ENCODE measurements around the gene SMO. TPM values are rescaled to one million over a fixed set of nuclear protein-coding genes. Genes with fewer than 3 reads are reported as not detected.
A peak's percentile ranks its signal among the peaks of the same experiment; 100 is the strongest.

Gene SMO
- total and polyA plus RNA-seq, 2 donors (not counting 1 experiment from before 2014, with no cell fraction given), result 4.5 to 12.6 TPM

DNA sequence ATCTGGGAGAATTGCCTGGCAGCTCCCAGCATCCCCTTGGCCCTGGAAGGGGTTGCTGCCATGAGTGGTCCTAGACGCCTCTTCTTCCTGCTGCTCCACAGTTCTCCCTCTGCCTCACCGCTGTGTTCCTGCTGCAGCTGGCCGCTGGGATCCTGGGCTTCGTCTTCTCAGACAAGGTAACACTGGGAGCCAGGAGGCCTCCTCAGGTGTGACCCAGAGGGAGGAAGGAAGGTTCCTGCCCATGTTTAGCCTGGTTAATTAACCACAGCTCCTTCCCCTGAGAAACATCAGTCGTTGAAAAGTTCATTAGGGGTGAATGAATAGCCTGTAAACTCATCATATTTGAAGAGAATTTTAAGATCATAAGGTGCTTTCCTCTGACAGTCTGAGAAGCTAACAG is 25.7 kb upstream of the SMO start:
- no peak for TF ChIP-seq EZH2 (IDR thresholded peaks at IDR 0.05; ENCODE audit: low read length, missing control alignments)
- TF ChIP-seq, protein P1, sequence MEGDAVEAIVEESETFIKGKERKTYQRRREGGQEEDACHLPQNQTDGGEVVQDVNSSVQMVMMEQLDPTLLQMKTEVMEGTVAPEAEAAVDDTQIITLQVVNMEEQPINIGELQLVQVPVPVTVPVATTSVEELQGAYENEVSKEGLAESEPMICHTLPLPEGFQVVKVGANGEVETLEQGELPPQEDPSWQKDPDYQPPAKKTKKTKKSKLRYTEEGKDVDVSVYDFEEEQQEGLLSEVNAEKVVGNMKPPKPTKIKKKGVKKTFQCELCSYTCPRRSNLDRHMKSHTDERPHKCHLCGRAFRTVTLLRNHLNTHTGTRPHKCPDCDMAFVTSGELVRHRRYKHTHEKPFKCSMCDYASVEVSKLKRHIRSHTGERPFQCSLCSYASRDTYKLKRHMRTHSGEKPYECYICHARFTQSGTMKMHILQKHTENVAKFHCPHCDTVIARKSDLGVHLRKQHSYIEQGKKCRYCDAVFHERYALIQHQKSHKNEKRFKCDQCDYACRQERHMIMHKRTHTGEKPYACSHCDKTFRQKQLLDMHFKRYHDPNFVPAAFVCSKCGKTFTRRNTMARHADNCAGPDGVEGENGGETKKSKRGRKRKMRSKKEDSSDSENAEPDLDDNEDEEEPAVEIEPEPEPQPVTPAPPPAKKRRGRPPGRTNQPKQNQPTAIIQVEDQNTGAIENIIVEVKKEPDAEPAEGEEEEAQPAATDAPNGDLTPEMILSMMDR (conservative IDR thresholded peaks at IDR 0.05 in 1 of 2, IDR thresholded peaks at IDR 0.05 in 1 of 2; ENCODE audit: low read depth in 1 of 2, low read length in 2 of 2), result no peak
- Histone ChIP-seq H3K9me3 (ENCODE audit: control insufficient read depth, insufficient read depth, low read depth, low read length) (no peaks in the 10 kb centered on the region), H3K36me3 (ENCODE audit: control insufficient read depth, insufficient read depth, low read length) (no peaks in the 10 kb centered on the region), H3K4me3 (replicated peaks in 1 of 4; ENCODE audit: control extremely low read depth in 1 of 4, insufficient read depth in 1 of 4, low read depth in 3 of 4, low read length in 4 of 4) (no peak overlapping the region), H3K27ac (ENCODE audit: insufficient read depth, low read length) (no peak overlapping the region), H2AFZ (ENCODE audit: low read length) (no peak overlapping the region), H3K79me2 (ENCODE audit: control insufficient read depth, insufficient read depth, low read length) (no peaks in the 10 kb centered on the region), H3K9ac (ENCODE audit: insufficient read depth, low read length) (no peak overlapping the region), H4K20me1 (ENCODE audit: control insufficient read depth, extremely low read depth, insufficient read depth, low read length) (no peaks in the 10 kb centered on the region), H3K4me2 (ENCODE audit: extremely low read depth, insufficient read depth, low read length) (no peak overlapping the region), H3K27me3 (ENCODE audit: control insufficient read depth, insufficient read depth, low read length) (peaks cover 6% of the 10 kb centered on the region), H3K4me1 (ENCODE audit: control insufficient read depth, extremely low read depth, insufficient read depth, low read length) (no peaks in the 10 kb centered on the region)
- no peak for DNase-seq (ENCODE audit: low read depth in 2 of 2)

DNA sequence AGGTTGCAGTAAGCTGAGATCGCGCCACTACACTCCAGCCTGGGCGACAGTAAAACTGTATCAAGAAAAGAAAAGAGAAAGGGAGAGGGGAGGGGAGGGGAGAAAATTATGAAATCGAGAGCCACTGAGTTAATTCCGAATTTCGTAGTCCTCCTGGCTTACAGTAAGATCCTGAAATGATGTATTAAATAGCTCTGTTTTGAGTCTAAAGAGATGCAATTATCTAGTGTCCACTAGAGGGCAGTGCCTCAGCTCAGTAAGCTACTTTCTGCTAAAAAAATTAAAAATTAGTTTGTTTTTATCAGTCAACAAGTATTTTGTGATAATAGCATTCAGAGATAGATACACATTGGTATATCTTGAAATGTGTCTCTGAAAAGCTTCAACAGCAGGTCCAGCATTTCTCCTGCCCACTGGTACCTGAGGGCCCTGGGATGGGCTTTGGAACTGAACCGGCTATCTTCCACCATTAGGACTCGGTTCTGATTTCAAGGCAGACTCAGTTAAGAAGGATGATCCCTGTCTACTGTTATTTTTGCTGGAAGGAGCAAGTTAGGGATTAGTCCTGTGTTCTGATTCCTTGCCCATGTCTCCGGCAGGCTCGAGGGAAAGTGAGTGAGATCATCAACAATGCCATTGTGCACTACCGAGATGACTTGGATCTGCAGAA is 24.4 kb upstream of the SMO start:
- H3K79me2 ChIP-seq (ENCODE audit: control insufficient read depth, insufficient read depth, low read length), result no peaks in the 10 kb centered on the region
- DNase-seq (ENCODE audit: low read depth in 2 of 2), result peak; percentile 51 to 83
- no peaks in the 10 kb centered on the region for H4K20me1 ChIP-seq (ENCODE audit: control insufficient read depth, extremely low read depth, insufficient read depth, low read length)
- H3K9ac ChIP-seq (ENCODE audit: insufficient read depth, low read length), result no peak overlapping the region
- no peak for TF ChIP-seq EZH2 (IDR thresholded peaks at IDR 0.05; ENCODE audit: low read length, missing control alignments)
- TF ChIP-seq, protein P1 (conservative IDR thresholded peaks at IDR 0.05 in 1 of 2, IDR thresholded peaks at IDR 0.05 in 1 of 2; ENCODE audit: low read depth in 1 of 2, low read length in 2 of 2), result peak; percentile 74 to 89
- H2AFZ ChIP-seq (ENCODE audit: low read length), result no peak overlapping the region
- H3K4me1 ChIP-seq (ENCODE audit: control insufficient read depth, extremely low read depth, insufficient read depth, low read length), result no peaks in the 10 kb centered on the region
- H3K36me3 ChIP-seq (ENCODE audit: control insufficient read depth, insufficient read depth, low read length), result no peaks in the 10 kb centered on the region
- no peak overlapping the region for H3K27ac ChIP-seq (ENCODE audit: insufficient read depth, low read length)
- H3K9me3 ChIP-seq (ENCODE audit: control insufficient read depth, insufficient read depth, low read depth, low read length), result no peaks in the 10 kb centered on the region
- no peak overlapping the region for H3K4me2 ChIP-seq (ENCODE audit: extremely low read depth, insufficient read depth, low read length)
- H3K4me3 ChIP-seq (replicated peaks in 1 of 4; ENCODE audit: control extremely low read depth in 1 of 4, insufficient read depth in 1 of 4, low read depth in 3 of 4, low read length in 4 of 4), result no peak overlapping the region
- H3K27me3 ChIP-seq (ENCODE audit: control insufficient read depth, insufficient read depth, low read length), result peaks cover 15% of the 10 kb centered on the region

DNA sequence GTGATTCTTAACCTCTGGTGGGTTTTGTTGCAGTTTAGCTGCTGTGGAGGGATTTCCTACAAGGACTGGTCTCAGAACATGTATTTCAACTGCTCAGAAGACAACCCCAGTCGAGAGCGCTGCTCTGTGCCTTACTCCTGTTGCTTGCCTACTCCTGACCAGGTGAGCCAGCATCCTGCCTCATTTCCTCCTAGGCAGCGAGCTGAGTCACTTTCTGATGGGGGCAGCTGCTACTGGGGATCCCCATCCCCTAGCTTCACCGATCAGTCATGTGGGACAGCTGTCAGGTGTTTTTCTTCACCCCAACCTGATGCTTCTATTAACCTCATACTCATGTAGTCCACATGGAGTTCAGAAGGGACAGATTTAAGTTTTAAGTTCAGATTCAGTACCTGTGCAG is 21.7 kb upstream of the SMO start:
- Histone ChIP-seq H3K9me3 (ENCODE audit: control insufficient read depth, insufficient read depth, low read depth, low read length) (no peaks in the 10 kb centered on the region), H3K4me1 (ENCODE audit: control insufficient read depth, extremely low read depth, insufficient read depth, low read length) (no peaks in the 10 kb centered on the region), H2AFZ (ENCODE audit: low read length) (no peak overlapping the region), H3K27ac (ENCODE audit: insufficient read depth, low read length) (no peak overlapping the region), H3K4me2 (ENCODE audit: extremely low read depth, insufficient read depth, low read length) (no peak overlapping the region), H3K4me3 (replicated peaks in 1 of 4; ENCODE audit: control extremely low read depth in 1 of 4, insufficient read depth in 1 of 4, low read depth in 3 of 4, low read length in 4 of 4) (no peak overlapping the region), H3K27me3 (ENCODE audit: control insufficient read depth, insufficient read depth, low read length) (peaks cover 15% of the 10 kb centered on the region), H3K36me3 (ENCODE audit: control insufficient read depth, insufficient read depth, low read length) (no peaks in the 10 kb centered on the region), H3K9ac (ENCODE audit: insufficient read depth, low read length) (no peak overlapping the region), H4K20me1 (ENCODE audit: control insufficient read depth, extremely low read depth, insufficient read depth, low read length) (no peaks in the 10 kb centered on the region), H3K79me2 (ENCODE audit: control insufficient read depth, insufficient read depth, low read length) (no peaks in the 10 kb centered on the region)
- DNase-seq (ENCODE audit: low read depth in 2 of 2), result no peak
- TF ChIP-seq, protein P1 (conservative IDR thresholded peaks at IDR 0.05 in 1 of 2, IDR thresholded peaks at IDR 0.05 in 1 of 2; ENCODE audit: low read depth in 1 of 2, low read length in 2 of 2), result no peak
- TF ChIP-seq EZH2 (IDR thresholded peaks at IDR 0.05; ENCODE audit: low read length, missing control alignments), result no peak

Data from fibroblast of lung (primary cell).